Measurements from ENCODE around the gene DOK7.

DNA sequence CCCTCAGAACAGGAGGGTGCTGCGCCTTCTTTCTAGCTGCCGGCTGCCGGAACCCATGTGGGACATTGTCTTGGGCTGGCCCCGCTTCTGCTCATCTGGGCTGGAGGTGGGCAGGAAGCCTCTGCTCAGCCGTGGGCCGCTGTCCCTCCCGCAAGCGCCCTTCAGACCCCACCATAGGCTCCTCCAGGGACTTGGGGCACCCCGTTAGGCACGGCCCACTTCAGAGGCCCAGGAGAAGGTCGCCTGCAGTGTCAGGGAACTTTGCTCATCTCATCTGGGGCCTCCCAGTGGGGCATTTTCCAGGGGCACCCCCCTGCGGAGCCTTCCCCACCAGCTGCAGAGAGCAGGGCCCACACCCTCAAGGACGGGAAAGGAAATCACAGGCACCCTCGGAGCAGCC lies 32.9 kb downstream of the DOK7 start:
- TF ChIP-seq, protein P1, sequence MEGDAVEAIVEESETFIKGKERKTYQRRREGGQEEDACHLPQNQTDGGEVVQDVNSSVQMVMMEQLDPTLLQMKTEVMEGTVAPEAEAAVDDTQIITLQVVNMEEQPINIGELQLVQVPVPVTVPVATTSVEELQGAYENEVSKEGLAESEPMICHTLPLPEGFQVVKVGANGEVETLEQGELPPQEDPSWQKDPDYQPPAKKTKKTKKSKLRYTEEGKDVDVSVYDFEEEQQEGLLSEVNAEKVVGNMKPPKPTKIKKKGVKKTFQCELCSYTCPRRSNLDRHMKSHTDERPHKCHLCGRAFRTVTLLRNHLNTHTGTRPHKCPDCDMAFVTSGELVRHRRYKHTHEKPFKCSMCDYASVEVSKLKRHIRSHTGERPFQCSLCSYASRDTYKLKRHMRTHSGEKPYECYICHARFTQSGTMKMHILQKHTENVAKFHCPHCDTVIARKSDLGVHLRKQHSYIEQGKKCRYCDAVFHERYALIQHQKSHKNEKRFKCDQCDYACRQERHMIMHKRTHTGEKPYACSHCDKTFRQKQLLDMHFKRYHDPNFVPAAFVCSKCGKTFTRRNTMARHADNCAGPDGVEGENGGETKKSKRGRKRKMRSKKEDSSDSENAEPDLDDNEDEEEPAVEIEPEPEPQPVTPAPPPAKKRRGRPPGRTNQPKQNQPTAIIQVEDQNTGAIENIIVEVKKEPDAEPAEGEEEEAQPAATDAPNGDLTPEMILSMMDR (conservative IDR thresholded peaks at IDR 0.05 in 1 of 2, IDR thresholded peaks at IDR 0.05 in 1 of 2; ENCODE audit: low read depth in 1 of 2, low read length in 2 of 2), result no peak
- no peak for TF ChIP-seq EZH2 (IDR thresholded peaks at IDR 0.05; ENCODE audit: low read length, missing control alignments)

All from fibroblast of lung (primary cell).